Measurements from ENCODE around the gene TRIM56. TPM values are rescaled to one million over a fixed set of nuclear protein-coding genes. Genes with fewer than 3 reads are reported as not detected.

The TRIM56 gene
- total and polyA plus RNA-seq, 9 donors, result 18.2 to 77.4 (median 44.5) TPM

- no peaks in the 10 kb centered on the region for H3K36me3 ChIP-seq
- no peaks in the 10 kb centered on the region for H3K27me3 ChIP-seq
- DNase-seq, result no peak
- no peak overlapping the region for H3K27ac ChIP-seq
- intact Hi-C loops (cut with DNase I), result no loop called here
- WGBS, 3 donors, result 57 to 88% (median 75%) methylated on average over 3 of the region's 3 CpGs
- no peaks in the 10 kb centered on the region for H3K9me3 ChIP-seq
- TF ChIP-seq CTCF (IDR thresholded peaks at IDR 0.05) (no peak), EP300 (IDR thresholded peaks at IDR 0.05) (no peak), POLR2A (IDR thresholded peaks at IDR 0.05) (no peak)
- H3K4me1 ChIP-seq (ENCODE audit: insufficient read depth), result peaks cover 36% of the 10 kb centered on the region
- no peak overlapping the region for H3K4me3 ChIP-seq
Observed at GRCh38 chr7:101123703-101124068, 38.4 kb downstream of the TRIM56 start.

- Histone ChIP-seq H3K4me1 (ENCODE audit: insufficient read depth) (peaks cover 34% of the 10 kb centered on the region), H3K27ac (peak overlapping the region; percentile 36 to 55), H3K4me3 (no peak overlapping the region), H3K9me3 (no peaks in the 10 kb centered on the region), H3K27me3 (no peaks in the 10 kb centered on the region), H3K36me3 (no peaks in the 10 kb centered on the region)
- no peak for TF ChIP-seq POLR2A (IDR thresholded peaks at IDR 0.05)
- TF ChIP-seq EP300 (IDR thresholded peaks at IDR 0.05), result no peak
- no peak for TF ChIP-seq CTCF (IDR thresholded peaks at IDR 0.05)
- 9 to 22% (median 13%) methylated on average over 7 of the region's 7 CpGs for WGBS, 3 donors
- intact Hi-C loops (cut with DNase I), result loop anchor here in 1 of 4 donors (5.0 kb wide), 1 partner anchor 37 kb away; the partner anchor contains the start of gene TRIM56
- DNase-seq, result no peak
Observed at GRCh38 chr7:101124376-101125056, 39.2 kb downstream of the TRIM56 start.

- peaks cover 34% of the 10 kb centered on the region for H3K4me1 ChIP-seq (ENCODE audit: insufficient read depth)
- 19 to 21% (median 19%) methylated on average over 15 of the region's 15 CpGs for WGBS, 3 donors
- no peaks in the 10 kb centered on the region for H3K27me3 ChIP-seq
- intact Hi-C loops (cut with DNase I), result loop anchor here in 1 of 4 donors (5.0 kb wide), 1 partner anchor 39 kb away; the partner anchor contains the start of gene TRIM56
- TF ChIP-seq EP300 (IDR thresholded peaks at IDR 0.05), result no peak
- TF ChIP-seq CTCF (IDR thresholded peaks at IDR 0.05), result peak in 1 of 3 donors; percentile 20
- no peak for TF ChIP-seq POLR2A (IDR thresholded peaks at IDR 0.05)
- no peaks in the 10 kb centered on the region for H3K36me3 ChIP-seq
- peak; percentile 89 to 96 (median 94) for DNase-seq
- H3K27ac ChIP-seq, result peak overlapping the region; percentile 59 to 81
- H3K9me3 ChIP-seq, result no peaks in the 10 kb centered on the region
- H3K4me3 ChIP-seq, result no peak overlapping the region
Observed at GRCh38 chr7:101125989-101126650, 40.8 kb downstream of the TRIM56 start.

GRCh38 chr7:101126651-101127459 is 41.6 kb downstream of the TRIM56 start, which contains the start of gene SERPINE1:
TSS of gene SERPINE1 (plus strand) at chr7:101127104. CDS start at chr7:101128394, 1,290 bp downstream.
- TF ChIP-seq POLR2A (IDR thresholded peaks at IDR 0.05) (peak; percentile 93), EP300 (IDR thresholded peaks at IDR 0.05) (peak; percentile 70), CTCF (IDR thresholded peaks at IDR 0.05) (peak in 2 of 3 donors; percentile 5 to 33)
- Histone ChIP-seq H3K9me3 (no peaks in the 10 kb centered on the region), H3K4me3 (peak within 1 kb of the TSS; percentile 22), H3K36me3 (no peaks in the 10 kb centered on the region), H3K27ac (peak within 1 kb of the TSS; percentile 59 to 81), H3K4me1 (ENCODE audit: insufficient read depth) (peaks cover 30% of the 10 kb centered on the region), H3K27me3 (no peaks in the 10 kb centered on the region)
- DNase-seq, result peak; percentile 91 to 98 (median 95)
- WGBS, 3 donors, result 1 to 3% (median 2%) methylated on average over 22 of the region's 22 CpGs
- intact Hi-C loops (cut with DNase I), result loop anchor here in 1 of 4 donors (5.0 kb wide), 1 partner anchor 40 kb away; the partner anchor contains the start of gene TRIM56
